PC-3 (cell line): ENCODE results near the gene PEX14. TPM values are rescaled to one million over a fixed set of nuclear protein-coding genes. Genes with fewer than 3 reads are reported as not detected.

Experiments
- ATAC-seq: fragments of 200-7000 bp; cut with Tn5 transposase; 2 replicates; pipeline ENCODE4 v1.9.1; 2020; ENCODE audit warnings: mild to moderate bottlenecking, moderate library complexity
- BruUV-seq: library from RNA; stranded (reverse); fragments of 400-500 nt; replicated peaks from 2 replicates; lab custom pipeline; 2021; lab: Mats Ljungman, UMichigan
- CTCF ChIA-PET: fragments of 300-600 bp; sonication (Branson Sonifier 250); formaldehyde crosslinking; loops from one replicate; lab custom pipeline; 2022; ENCODE audit warnings: antibody characterized with exemption; lab: Charles Lee
- POLR2A ChIA-PET: fragments of 300-600 bp; sonication (Branson Sonifier 250); formaldehyde crosslinking; loops from one replicate; lab custom pipeline; 2022; ENCODE audit warnings: antibody characterized with exemption; ENCODE audit not compliant: unreplicated experiment; lab: Charles Lee
- DNase-seq: peaks from one replicate; pipeline ENCODE4 v3.0.0-alpha.2; 2015
- H2AFZ ChIP-seq: fragments of 300-600 bp; sonication (generic); 2 replicates; pipeline ENCODE4 v1.6.0; 2016; ENCODE audit warnings: antibody characterized with exemption, low read length
- H3F3A ChIP-seq: fragments of 300-600 bp; sonication (generic); one replicate; pipeline ENCODE4 v1.6.0; 2017; ENCODE audit warnings: antibody characterized with exemption, low read length, control low read depth, mild to moderate bottlenecking; ENCODE audit not compliant: unreplicated experiment
- H3K27ac ChIP-seq: fragments of 300-600 bp; sonication (generic); 2 replicates; pipeline ENCODE4 v1.5.1; 2016; ENCODE audit warnings: mild to moderate bottlenecking, low read length
- H3K27me3 ChIP-seq: fragments of 300-600 bp; sonication (generic); 2 replicates; pipeline ENCODE4 v1.6.1; 2016; ENCODE audit warnings: low read length, mixed read lengths
- H3K36me3 ChIP-seq: fragments of 300-600 bp; sonication (generic); 2 replicates; pipeline ENCODE4 v1.6.1; 2016; ENCODE audit warnings: low read depth, mixed run types, low read length, mixed read lengths
- H3K4me1 ChIP-seq: fragments of 300-600 bp; sonication (generic); 2 replicates; pipeline ENCODE4 v1.5.1; 2016; ENCODE audit warnings: low read length; ENCODE audit not compliant: insufficient read depth
- H3K4me2 ChIP-seq: fragments of 300-600 bp; sonication (generic); 2 replicates; pipeline ENCODE4 v1.6.0; 2016; ENCODE audit warnings: low read length
- H3K4me3 ChIP-seq: fragments of 300-600 bp; sonication (generic); 2 replicates; pipeline ENCODE4 v1.5.1; 2016; ENCODE audit warnings: mild to moderate bottlenecking, low read length, mixed read lengths
- H3K79me2 ChIP-seq: fragments of 300-600 bp; sonication (generic); 2 replicates; pipeline ENCODE4 v1.6.1; 2017; ENCODE audit warnings: low read length, mixed read lengths
- H3K9ac ChIP-seq: fragments of 300-600 bp; sonication (generic); 2 replicates; pipeline ENCODE4 v1.6.0; 2016; ENCODE audit warnings: mild to moderate bottlenecking, low read length
- H3K9me2 ChIP-seq: fragments of 300-600 bp; sonication (generic); replicated peaks from 2 replicates; pipeline ENCODE4 v1.6.1; 2016; ENCODE audit warnings: mixed run types, low read length, mixed read lengths
- H3K9me3 ChIP-seq: fragments of 300-600 bp; sonication (generic); 2 replicates; pipeline ENCODE4 v1.6.1; 2016; ENCODE audit warnings: low read length, mixed read lengths
- H4K20me1 ChIP-seq: fragments of 300-600 bp; sonication (generic); 2 replicates; pipeline ENCODE4 v1.6.1; 2016; ENCODE audit warnings: low read length, mixed read lengths
- CTCF ChIP-seq: fragments of 300-600 bp; sonication (generic); conservative IDR thresholded peaks from 2 replicates; pipeline ENCODE4 v1.5.1; 2017; ENCODE audit warnings: antibody characterized with exemption, low read depth, mild to moderate bottlenecking, low read length
- EZH2 ChIP-seq: fragments of 300-600 bp; sonication (generic); IDR thresholded peaks from one replicate; pipeline ENCODE4 v1.6.1; 2017; ENCODE audit warnings: antibody characterized with exemption, mild to moderate bottlenecking, low read length; ENCODE audit not compliant: unreplicated experiment
- EZH2phosphoT487 ChIP-seq: fragments of 300-600 bp; sonication (generic); IDR thresholded peaks from 2 replicates; pipeline ENCODE4 v1.6.1; 2018; ENCODE audit warnings: mild to moderate bottlenecking, antibody characterized with exemption, low read length, borderline replicate concordance
- intact Hi-C: fragments of 100-400 bp; cut with micrococcal nuclease; formaldehyde crosslinking; loops from 2 replicates; pipeline ENCODE4 v1.9.0; 2023
- total RNA-seq: library from RNA; depleted of rRNA; stranded (reverse); fragments of >200 nt; gene quantifications from 2 replicates; pipeline ENCODE4 v1.2.3, GENCODE V29; 2014

The PEX14 gene
- total RNA-seq, 1 experiment from 2014 or later, result 24.9 TPM

GRCh38 chr1:10597492-10598388 lies 123.0 kb downstream of the PEX14 start:
- Histone ChIP-seq H3K36me3 (no peaks in the 10 kb centered on the region), H3K9ac (peak overlapping the region; percentile 47; the same call in 1 of the 2 replicates), H3F3A (no peaks in the 10 kb centered on the region), H3K4me1 (peaks cover 23% of the 10 kb centered on the region), H3K27ac (peak overlapping the region; percentile 88), H3K79me2 (no peaks in the 10 kb centered on the region), H3K9me3 (no peaks in the 10 kb centered on the region), H3K4me3 (no peak overlapping the region), H3K27me3 (no peaks in the 10 kb centered on the region), H4K20me1 (no peaks in the 10 kb centered on the region), H3K4me2 (no peak overlapping the region; the same call in 1 of the 2 replicates), H2AFZ (no peak overlapping the region), H3K9me2 (no peaks in the 10 kb centered on the region)
- ChIA-PET POLR2A (no interaction called here), CTCF (no interaction called here)
- ATAC-seq (no peak), DNase-seq (no peak)
- no TSS peak for BruUV-seq
- no peak for TF ChIP-seq EZH2
- TF ChIP-seq EZH2phosphoT487, result no peak
- no peak for TF ChIP-seq CTCF
- intact Hi-C loops, result loop anchor here (2.0 kb wide), 1 partner anchor 37 kb away; no protein-coding TSS in a partner anchor

- no peak for ATAC-seq
Observed at GRCh38 chr1:10598389-10598702, 123.6 kb downstream of the PEX14 start.

More at GRCh38 chr1:10598389-10598702, 123.6 kb downstream of the PEX14 start:
- H3K9me3 ChIP-seq, result no peaks in the 10 kb centered on the region
- H3K36me3 ChIP-seq, result no peaks in the 10 kb centered on the region
- POLR2A ChIA-PET, result no interaction called here
- no TSS peak for BruUV-seq
- H3K27ac ChIP-seq, result peak overlapping the region; percentile 88
- no peak overlapping the region for H2AFZ ChIP-seq
- no peaks in the 10 kb centered on the region for H3K9me2 ChIP-seq
- no peak overlapping the region for H3K4me3 ChIP-seq
- H4K20me1 ChIP-seq, result no peaks in the 10 kb centered on the region
- CTCF ChIA-PET, result no interaction called here
- DNase-seq, result peak; percentile 10
- H3K27me3 ChIP-seq, result no peaks in the 10 kb centered on the region
- no peaks in the 10 kb centered on the region for H3F3A ChIP-seq
- intact Hi-C loops, result loop anchor here (2.0 kb wide), 1 partner anchor 36 kb away; no protein-coding TSS in a partner anchor
- H3K79me2 ChIP-seq, result no peaks in the 10 kb centered on the region
- no peak for TF ChIP-seq EZH2
- TF ChIP-seq CTCF, result 0 out of 2 replicates have a peak, but pooled peaks have one; percentile 29
- TF ChIP-seq EZH2phosphoT487, result no peak
- peak overlapping the region; percentile 47; the same call in 1 of the 2 replicates for H3K9ac ChIP-seq
- peaks cover 23% of the 10 kb centered on the region for H3K4me1 ChIP-seq
- peak overlapping the region; percentile 61 for H3K4me2 ChIP-seq
